ENCODE results near the gene UBE2V1. TPM values are rescaled to one million over a fixed set of nuclear protein-coding genes. Genes with fewer than 3 reads are reported as not detected.

The UBE2V1 gene
- total RNA-seq, 1 experiment from 2014 or later = 212 TPM

GRCh38 chr20:50125279-50125678 is 12.3 kb upstream of the UBE2V1 start:
- no peak for DNase-seq
- no peak overlapping the region for H3K27ac Mint-ChIP-seq (ENCODE audit: unreplicated experiment)
- intact Hi-C loops (cut with micrococcal nuclease; ENCODE audit: unreplicated experiment) = no loop called here
- no peak for TF ChIP-seq CTCF (IDR thresholded peaks at IDR 0.05; ENCODE audit: unreplicated experiment)
- H3K4me1 Mint-ChIP-seq (ENCODE audit: low read depth, unreplicated experiment) = peaks cover 16% of the 10 kb centered on the region
- H3K27me3 Mint-ChIP-seq (ENCODE audit: unreplicated experiment) = no peaks in the 10 kb centered on the region
- H3K4me3 Mint-ChIP-seq (ENCODE audit: low read depth, unreplicated experiment) = no peak overlapping the region
- CTCF ChIA-PET = no interaction called here
- peaks cover 80% of the 10 kb centered on the region for H3K36me3 Mint-ChIP-seq (ENCODE audit: insufficient read depth, unreplicated experiment)
- H3K9me3 Mint-ChIP-seq (ENCODE audit: low read depth, unreplicated experiment) = peaks cover 2% of the 10 kb centered on the region
- BruUV-seq (replicated peaks) = no TSS peak

GRCh38 chr20:50124496-50124895 is 11.5 kb upstream of the UBE2V1 start:
- TSS peak; percentile 10 for BruUV-seq (replicated peaks)
- CTCF ChIA-PET = no interaction called here
- H3K9me3 Mint-ChIP-seq (ENCODE audit: low read depth, unreplicated experiment) = peaks cover 2% of the 10 kb centered on the region
- intact Hi-C loops (cut with micrococcal nuclease; ENCODE audit: unreplicated experiment) = no loop called here
- H3K4me3 Mint-ChIP-seq (ENCODE audit: low read depth, unreplicated experiment) = no peak overlapping the region
- no peak for TF ChIP-seq CTCF (IDR thresholded peaks at IDR 0.05; ENCODE audit: unreplicated experiment)
- peaks cover 72% of the 10 kb centered on the region for H3K36me3 Mint-ChIP-seq (ENCODE audit: insufficient read depth, unreplicated experiment)
- H3K27ac Mint-ChIP-seq (ENCODE audit: unreplicated experiment) = no peak overlapping the region
- H3K27me3 Mint-ChIP-seq (ENCODE audit: unreplicated experiment) = no peaks in the 10 kb centered on the region
- no peak for DNase-seq
- H3K4me1 Mint-ChIP-seq (ENCODE audit: low read depth, unreplicated experiment) = peaks cover 16% of the 10 kb centered on the region

- Mint-ChIP-seq H3K9me3 (ENCODE audit: low read depth, unreplicated experiment) (peaks cover 2% of the 10 kb centered on the region), H3K4me1 (ENCODE audit: low read depth, unreplicated experiment) (peaks cover 16% of the 10 kb centered on the region), H3K27ac (ENCODE audit: unreplicated experiment) (peak overlapping the region; percentile 67), H3K27me3 (ENCODE audit: unreplicated experiment) (no peaks in the 10 kb centered on the region), H3K36me3 (ENCODE audit: insufficient read depth, unreplicated experiment) (peaks cover 63% of the 10 kb centered on the region), H3K4me3 (ENCODE audit: low read depth, unreplicated experiment) (no peak overlapping the region)
- TF ChIP-seq CTCF (IDR thresholded peaks at IDR 0.05; ENCODE audit: unreplicated experiment) = no peak
- intact Hi-C loops (cut with micrococcal nuclease; ENCODE audit: unreplicated experiment) = no loop called here
- no TSS peak for BruUV-seq (replicated peaks)
- CTCF ChIA-PET = interaction anchor here (0.8 to 1.5 kb wide), 4 partner anchors 11 to 57 kb away, joined by 3 to 4 read pairs (median 3); no protein-coding TSS in a partner anchor
- DNase-seq = no peak
These were observed 10.5 kb upstream of the UBE2V1 start for GRCh38 chr20:50123418-50123817.

- Mint-ChIP-seq H3K4me3 (ENCODE audit: low read depth, unreplicated experiment) (no peak overlapping the region), H3K9me3 (ENCODE audit: low read depth, unreplicated experiment) (peaks cover 2% of the 10 kb centered on the region), H3K27me3 (ENCODE audit: unreplicated experiment) (no peaks in the 10 kb centered on the region), H3K4me1 (ENCODE audit: low read depth, unreplicated experiment) (peaks cover 16% of the 10 kb centered on the region), H3K36me3 (ENCODE audit: insufficient read depth, unreplicated experiment) (peaks cover 57% of the 10 kb centered on the region), H3K27ac (ENCODE audit: unreplicated experiment) (no peak overlapping the region)
- CTCF ChIA-PET = interaction anchor here (0.9 to 1.5 kb wide), 3 partner anchors 12 to 29 kb away, joined by 3 to 4 read pairs (median 3); no protein-coding TSS in a partner anchor
- intact Hi-C loops (cut with micrococcal nuclease; ENCODE audit: unreplicated experiment) = no loop called here
- no TSS peak for BruUV-seq (replicated peaks)
- DNase-seq = no peak
- no peak for TF ChIP-seq CTCF (IDR thresholded peaks at IDR 0.05; ENCODE audit: unreplicated experiment)
These were observed 9.8 kb upstream of the UBE2V1 start for GRCh38 chr20:50122763-50123162.
